Measurements from ENCODE around the gene SLC22A23. TPM values are rescaled to one million over a fixed set of nuclear protein-coding genes. Genes with fewer than 3 reads are reported as not detected.

Gene SLC22A23
- total and polyA plus RNA-seq, 12 donors = 2.3 to 18.5 (median 5.3) TPM

DNA sequence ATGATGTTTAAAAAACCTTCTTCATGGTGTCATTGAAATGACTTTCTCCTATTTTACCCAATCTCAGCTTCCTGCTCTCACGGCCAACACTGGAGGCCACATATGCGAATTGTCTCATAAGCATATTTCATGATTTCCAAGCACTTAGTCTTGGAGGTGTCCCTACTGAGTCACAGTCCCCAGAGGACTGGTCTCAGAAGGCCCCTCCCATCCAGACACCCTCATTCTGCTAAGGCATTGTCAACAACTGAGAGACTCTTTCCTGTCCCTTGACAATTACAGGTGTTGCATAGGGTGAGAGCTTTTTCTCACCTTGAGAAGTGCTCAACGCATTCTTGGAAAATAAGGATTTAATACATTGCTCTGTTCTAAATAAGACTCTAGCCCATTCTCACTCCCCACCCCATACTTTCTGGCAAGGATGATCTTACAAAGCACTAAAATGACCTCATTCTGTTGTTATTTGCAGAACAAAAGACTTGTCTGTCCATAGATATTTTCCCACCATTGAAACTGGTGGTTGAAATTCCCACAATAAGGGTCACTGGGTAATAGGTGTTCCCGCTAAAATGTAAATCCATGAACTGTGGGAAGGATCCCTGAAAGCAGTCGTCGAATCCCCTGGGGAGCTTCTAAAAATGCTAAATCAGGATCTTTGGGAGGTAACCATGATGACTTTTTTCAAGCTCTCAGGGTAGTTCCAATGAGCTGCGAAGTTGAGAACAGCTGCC is 32.3 kb upstream of the SLC22A23 start:
- intact Hi-C loops (cut with DNase I) = no loop called here
- Histone ChIP-seq H3K27me3 (no peaks in the 10 kb centered on the region), H3K27ac (no peak overlapping the region), H3K36me3 (replicated peaks in 1 of 2) (no peaks in the 10 kb centered on the region), H3K4me1 (replicated peaks in 1 of 2) (no peaks in the 10 kb centered on the region), H3K4me3 (no peak overlapping the region), H3K9me3 (replicated peaks in 1 of 3) (no peaks in the 10 kb centered on the region)
- 68 to 83% (median 69%) methylated on average over 7 of the region's 7 CpGs for WGBS, 4 donors
- DNase-seq = no peak
- no peak for TF ChIP-seq POLR2A (IDR thresholded peaks at IDR 0.05)
- TF ChIP-seq, protein P1, sequence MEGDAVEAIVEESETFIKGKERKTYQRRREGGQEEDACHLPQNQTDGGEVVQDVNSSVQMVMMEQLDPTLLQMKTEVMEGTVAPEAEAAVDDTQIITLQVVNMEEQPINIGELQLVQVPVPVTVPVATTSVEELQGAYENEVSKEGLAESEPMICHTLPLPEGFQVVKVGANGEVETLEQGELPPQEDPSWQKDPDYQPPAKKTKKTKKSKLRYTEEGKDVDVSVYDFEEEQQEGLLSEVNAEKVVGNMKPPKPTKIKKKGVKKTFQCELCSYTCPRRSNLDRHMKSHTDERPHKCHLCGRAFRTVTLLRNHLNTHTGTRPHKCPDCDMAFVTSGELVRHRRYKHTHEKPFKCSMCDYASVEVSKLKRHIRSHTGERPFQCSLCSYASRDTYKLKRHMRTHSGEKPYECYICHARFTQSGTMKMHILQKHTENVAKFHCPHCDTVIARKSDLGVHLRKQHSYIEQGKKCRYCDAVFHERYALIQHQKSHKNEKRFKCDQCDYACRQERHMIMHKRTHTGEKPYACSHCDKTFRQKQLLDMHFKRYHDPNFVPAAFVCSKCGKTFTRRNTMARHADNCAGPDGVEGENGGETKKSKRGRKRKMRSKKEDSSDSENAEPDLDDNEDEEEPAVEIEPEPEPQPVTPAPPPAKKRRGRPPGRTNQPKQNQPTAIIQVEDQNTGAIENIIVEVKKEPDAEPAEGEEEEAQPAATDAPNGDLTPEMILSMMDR (IDR thresholded peaks at IDR 0.05) = no peak

DNA sequence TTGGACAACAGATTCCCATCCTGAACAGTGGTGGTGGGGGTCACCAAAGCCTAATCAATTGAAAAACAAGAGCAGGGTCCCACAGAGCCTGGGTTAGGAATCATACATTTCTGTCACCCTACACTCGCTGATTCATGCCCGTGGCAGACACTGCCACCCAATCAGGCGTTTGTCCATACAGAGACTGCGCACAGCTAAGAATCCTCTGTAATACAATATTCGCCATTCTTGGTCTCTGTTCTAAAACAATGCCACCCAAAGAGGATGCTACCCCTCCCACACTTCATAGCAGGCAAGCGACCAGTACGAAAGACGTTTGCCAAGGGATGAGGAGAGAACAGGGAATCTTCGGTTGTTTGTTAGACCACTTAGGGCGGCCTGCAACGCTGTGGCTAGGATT is 28.1 kb upstream of the SLC22A23 start:
- H3K4me1 ChIP-seq (replicated peaks in 1 of 2) = no peaks in the 10 kb centered on the region
- H3K27me3 ChIP-seq = peaks cover 4% of the 10 kb centered on the region
- no peak for TF ChIP-seq POLR2A (IDR thresholded peaks at IDR 0.05)
- TF ChIP-seq, protein P1 (IDR thresholded peaks at IDR 0.05) = no peak
- H3K4me3 ChIP-seq = no peak overlapping the region
- DNase-seq = no peak
- H3K27ac ChIP-seq = no peak overlapping the region
- intact Hi-C loops (cut with DNase I) = no loop called here
- no peaks in the 10 kb centered on the region for H3K36me3 ChIP-seq (replicated peaks in 1 of 2)
- no peaks in the 10 kb centered on the region for H3K9me3 ChIP-seq (replicated peaks in 1 of 3)
- WGBS, 4 donors = 81 to 83% (median 82%) methylated on average over 11 of the region's 11 CpGs

DNA sequence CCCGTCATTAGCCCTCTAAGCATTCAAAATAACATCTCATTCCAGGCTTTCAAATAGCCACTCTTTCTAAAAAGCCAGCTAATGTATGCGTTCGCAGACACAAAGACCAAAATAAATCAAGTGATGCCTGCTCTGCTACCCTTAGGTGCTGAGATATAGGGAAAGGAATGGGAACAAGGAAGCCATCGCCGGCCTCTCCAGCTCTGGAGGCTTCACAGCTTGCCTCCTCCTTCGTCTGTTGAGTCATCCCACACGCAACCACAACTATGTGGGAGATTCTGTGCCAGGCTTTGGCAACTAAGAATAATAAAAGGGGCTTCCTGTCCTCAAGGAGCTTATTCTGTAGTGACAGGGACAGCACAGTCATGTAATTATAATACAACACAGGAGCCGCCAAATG is 27.3 kb upstream of the SLC22A23 start:
- no peaks in the 10 kb centered on the region for H3K4me1 ChIP-seq (replicated peaks in 1 of 2)
- H3K9me3 ChIP-seq (replicated peaks in 1 of 3) = no peaks in the 10 kb centered on the region
- peaks cover 4% of the 10 kb centered on the region for H3K27me3 ChIP-seq
- TF ChIP-seq, protein P1 (IDR thresholded peaks at IDR 0.05) = no peak
- no peak for TF ChIP-seq POLR2A (IDR thresholded peaks at IDR 0.05)
- WGBS, 4 donors = 76 to 89% (median 88%) methylated on average over 8 of the region's 8 CpGs
- no peak overlapping the region for H3K27ac ChIP-seq
- H3K36me3 ChIP-seq (replicated peaks in 1 of 2) = no peaks in the 10 kb centered on the region
- no peak overlapping the region for H3K4me3 ChIP-seq
- intact Hi-C loops (cut with DNase I) = no loop called here
- DNase-seq = no peak

DNA sequence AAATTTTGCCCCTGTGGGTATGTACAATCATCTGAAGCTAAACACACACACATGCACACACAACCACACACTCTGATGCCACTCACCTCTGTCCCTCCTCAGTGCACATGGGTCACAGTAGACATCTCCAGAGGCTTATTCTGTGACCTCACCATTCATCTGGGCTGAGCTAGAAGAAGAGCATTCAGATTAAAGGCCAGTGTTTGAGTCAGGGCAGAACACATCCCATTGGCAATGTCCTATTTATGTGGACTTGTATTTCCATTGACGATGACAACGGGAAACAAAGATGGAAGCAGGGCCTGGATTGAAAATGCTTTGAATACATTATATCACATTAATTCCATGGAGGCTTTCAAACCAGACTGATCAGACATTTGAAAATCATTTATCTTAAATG is 26.8 kb upstream of the SLC22A23 start:
- intact Hi-C loops (cut with DNase I) = no loop called here
- no peak for DNase-seq
- H3K27me3 ChIP-seq = peaks cover 4% of the 10 kb centered on the region
- TF ChIP-seq, protein P1 (IDR thresholded peaks at IDR 0.05) = no peak
- TF ChIP-seq POLR2A (IDR thresholded peaks at IDR 0.05) = no peak
- no peak overlapping the region for H3K27ac ChIP-seq
- no peak overlapping the region for H3K4me3 ChIP-seq
- H3K4me1 ChIP-seq (replicated peaks in 1 of 2) = no peaks in the 10 kb centered on the region
- H3K9me3 ChIP-seq (replicated peaks in 1 of 3) = no peaks in the 10 kb centered on the region
- no peaks in the 10 kb centered on the region for H3K36me3 ChIP-seq (replicated peaks in 1 of 2)
- 86 to 93% (median 89%) methylated on average over 2 of the region's 2 CpGs for WGBS, 4 donors

Measured in adrenal gland (tissue), 12 donors.